ENCODE measurements around the gene AK2. TPM values are rescaled to one million over a fixed set of nuclear protein-coding genes. Genes with fewer than 3 reads are reported as not detected.
A peak's percentile ranks its signal among the peaks of the same experiment; 100 is the strongest.
"Not testable (repeated sequence)": the region's sequence is repeated elsewhere in the genome, so short reads cannot be mapped to it uniquely, and the experiment has no call there.

Gene AK2
- total RNA-seq, 1 donor: 99.7 TPM

DNA sequence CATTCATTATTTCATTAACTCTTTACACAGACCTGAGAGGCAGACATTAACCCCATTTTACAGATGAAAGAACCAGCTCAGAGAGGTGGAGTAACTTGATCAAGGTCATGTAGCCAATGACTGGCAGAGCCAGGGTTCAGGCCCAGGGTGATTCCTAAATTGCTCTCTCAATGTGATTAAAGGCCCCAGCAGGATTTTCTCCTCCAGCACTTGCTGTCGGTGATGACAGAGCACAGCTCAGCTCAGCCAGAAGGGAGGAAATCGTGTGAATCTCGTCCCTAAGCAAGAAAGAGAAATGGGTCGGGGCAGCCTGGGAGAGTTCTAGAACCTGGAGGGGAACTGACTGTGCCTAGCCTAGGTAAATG is 52.6 kb downstream of the AK2 start:
- no peak overlapping the region for H3K4me3 ChIP-seq (ENCODE audit: low read depth, low read length)
- no peak for DNase-seq (ENCODE audit: low read depth)
- TF ChIP-seq, protein P1, sequence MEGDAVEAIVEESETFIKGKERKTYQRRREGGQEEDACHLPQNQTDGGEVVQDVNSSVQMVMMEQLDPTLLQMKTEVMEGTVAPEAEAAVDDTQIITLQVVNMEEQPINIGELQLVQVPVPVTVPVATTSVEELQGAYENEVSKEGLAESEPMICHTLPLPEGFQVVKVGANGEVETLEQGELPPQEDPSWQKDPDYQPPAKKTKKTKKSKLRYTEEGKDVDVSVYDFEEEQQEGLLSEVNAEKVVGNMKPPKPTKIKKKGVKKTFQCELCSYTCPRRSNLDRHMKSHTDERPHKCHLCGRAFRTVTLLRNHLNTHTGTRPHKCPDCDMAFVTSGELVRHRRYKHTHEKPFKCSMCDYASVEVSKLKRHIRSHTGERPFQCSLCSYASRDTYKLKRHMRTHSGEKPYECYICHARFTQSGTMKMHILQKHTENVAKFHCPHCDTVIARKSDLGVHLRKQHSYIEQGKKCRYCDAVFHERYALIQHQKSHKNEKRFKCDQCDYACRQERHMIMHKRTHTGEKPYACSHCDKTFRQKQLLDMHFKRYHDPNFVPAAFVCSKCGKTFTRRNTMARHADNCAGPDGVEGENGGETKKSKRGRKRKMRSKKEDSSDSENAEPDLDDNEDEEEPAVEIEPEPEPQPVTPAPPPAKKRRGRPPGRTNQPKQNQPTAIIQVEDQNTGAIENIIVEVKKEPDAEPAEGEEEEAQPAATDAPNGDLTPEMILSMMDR (IDR thresholded peaks at IDR 0.05; ENCODE audit: insufficient read depth, low read depth, low read length): no peak

- H3K4me3 ChIP-seq (ENCODE audit: low read depth, low read length): no peak overlapping the region
- no peak for DNase-seq (ENCODE audit: low read depth)
- TF ChIP-seq, protein P1 (IDR thresholded peaks at IDR 0.05; ENCODE audit: insufficient read depth, low read depth, low read length): no peak
Measured at GRCh38 chr1:32983020-32983419, 53.7 kb downstream of the AK2 start.

DNA sequence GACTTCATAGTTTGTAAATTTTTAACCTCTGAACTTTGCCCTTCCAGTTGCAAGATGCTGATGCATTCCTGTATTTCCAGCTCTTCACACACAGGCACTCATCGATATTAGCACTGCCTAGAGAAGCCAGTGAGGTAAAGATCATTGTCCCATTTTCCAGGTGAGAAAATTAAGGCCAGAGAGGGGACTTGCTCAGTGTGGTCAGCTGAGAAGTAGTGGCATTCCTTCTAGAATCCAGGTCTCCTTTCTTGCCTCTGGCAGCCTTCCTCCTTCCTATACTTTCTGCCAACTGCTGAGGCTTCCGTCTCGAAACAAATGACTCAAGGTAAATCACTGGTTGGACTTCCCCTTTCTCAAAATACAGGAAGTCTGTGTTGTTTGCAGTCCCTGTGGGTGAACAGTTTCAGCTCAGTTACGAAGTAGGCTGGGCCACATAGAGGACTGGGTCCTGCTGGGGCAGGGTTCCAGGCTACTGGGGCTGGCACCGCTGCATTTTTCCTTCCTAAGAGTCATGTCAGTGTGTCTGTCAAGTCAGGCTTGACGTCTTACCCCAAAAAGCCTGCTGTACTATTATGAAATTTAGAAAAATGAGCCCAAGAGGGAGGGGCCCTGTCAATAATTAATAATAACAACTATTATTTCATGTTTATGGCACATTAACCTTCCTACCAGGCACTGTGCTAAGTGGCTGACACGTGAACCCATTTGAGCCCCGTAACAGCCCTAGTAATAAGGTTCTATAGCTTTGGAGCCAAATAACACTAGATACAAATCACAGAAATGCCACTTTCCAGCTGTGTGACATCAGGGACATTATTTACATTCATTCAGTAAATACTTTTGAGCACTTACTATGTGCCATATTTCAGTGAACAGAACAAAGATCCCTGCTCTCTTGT is 55.4 kb downstream of the AK2 start:
- peak; percentile 62 for DNase-seq (ENCODE audit: low read depth)
- no peak overlapping the region for H3K4me3 ChIP-seq (ENCODE audit: low read depth, low read length)
- TF ChIP-seq, protein P1 (IDR thresholded peaks at IDR 0.05; ENCODE audit: insufficient read depth, low read depth, low read length): no peak

GRCh38 chr1:32980080-32980479 is 56.6 kb downstream of the AK2 start:
- H3K4me3 ChIP-seq (ENCODE audit: low read depth, low read length): no peak overlapping the region
- DNase-seq (ENCODE audit: low read depth): no peak
- TF ChIP-seq, protein P1 (IDR thresholded peaks at IDR 0.05; ENCODE audit: insufficient read depth, low read depth, low read length): no peak

DNA sequence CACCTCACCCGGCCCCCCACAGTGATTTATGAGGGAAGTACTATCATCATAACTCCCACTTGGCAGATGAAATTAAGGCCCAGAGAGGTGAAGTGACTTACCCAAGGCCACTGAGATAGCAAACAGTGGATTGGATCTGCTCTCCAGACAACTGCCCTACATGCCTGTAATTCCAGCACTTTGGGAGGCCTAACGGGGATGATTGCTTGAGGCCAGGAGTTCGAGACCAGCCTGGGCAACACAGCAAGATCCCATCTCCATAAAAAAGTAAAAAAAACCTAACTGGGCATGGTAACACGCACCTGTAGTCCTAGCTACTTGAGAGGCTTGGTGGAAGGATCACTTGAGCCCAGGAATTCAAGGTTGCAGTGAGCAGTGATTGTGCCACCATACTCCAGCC is 57.8 kb downstream of the AK2 start:
- TF ChIP-seq, protein P1 (IDR thresholded peaks at IDR 0.05; ENCODE audit: insufficient read depth, low read depth, low read length): no peak
- no peak for DNase-seq (ENCODE audit: low read depth)
- no peak overlapping the region for H3K4me3 ChIP-seq (ENCODE audit: low read depth, low read length)

- TF ChIP-seq, protein P1 (IDR thresholded peaks at IDR 0.05; ENCODE audit: insufficient read depth, low read depth, low read length): no peak
- peak; percentile 65 for DNase-seq (ENCODE audit: low read depth)
- H3K4me3 ChIP-seq (ENCODE audit: low read depth, low read length): no peak overlapping the region
Measured at GRCh38 chr1:32977546-32978087, 59.1 kb downstream of the AK2 start.

GRCh38 chr1:32975055-32975454 is 61.6 kb downstream of the AK2 start:
- H3K4me3 ChIP-seq (ENCODE audit: low read depth, low read length); DNase-seq (ENCODE audit: low read depth): not testable (repeated sequence)

DNA sequence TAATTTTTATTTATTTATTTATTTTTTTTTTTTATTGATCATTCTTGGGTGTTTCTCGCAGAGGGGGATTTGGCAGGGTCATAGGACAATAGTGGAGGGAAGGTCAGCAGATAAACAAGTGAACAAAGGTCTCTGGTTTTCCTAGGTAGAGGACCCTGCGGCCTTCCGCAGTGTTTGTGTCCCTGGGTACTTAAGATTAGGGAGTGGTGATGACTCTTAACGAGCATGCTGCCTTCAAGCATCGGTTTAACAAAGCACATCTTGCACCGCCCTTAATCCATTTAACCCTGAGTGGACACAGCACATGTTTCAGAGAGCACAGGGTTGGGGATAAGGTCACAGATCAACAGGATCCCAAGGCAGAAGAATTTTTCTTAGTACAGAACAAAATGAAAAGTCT is 63.2 kb downstream of the AK2 start:
- not testable (repeated sequence) for DNase-seq (ENCODE audit: low read depth); H3K4me3 ChIP-seq (ENCODE audit: low read depth, low read length)

Measured in fibroblast of villous mesenchyme (primary cell).